22Rv1 (cell line): ENCODE measurements around the gene ZBTB34.

Experiments used
- H3K27ac ChIP-seq: fragments of 450-650 bp; 2 replicates; pipeline ENCODE4 v1.5.1; 2017
- CTCF ChIP-seq: fragments of 450-650 bp; IDR thresholded peaks from 2 replicates; pipeline ENCODE4 v1.5.1; 2017; ENCODE audit warnings: mild to moderate bottlenecking
- ZFX ChIP-seq: fragments of 450-650 bp; IDR thresholded peaks from 2 replicates; pipeline ENCODE4 v1.6.1; 2017; ENCODE audit warnings: antibody characterized with exemption, borderline replicate concordance

Gene ZBTB34

GRCh38 chr9:126853667-126854066, 6.8 kb upstream of the ZBTB34 start:
- no peak for TF ChIP-seq ZFX
- no peak for TF ChIP-seq CTCF
- H3K27ac ChIP-seq: no peak overlapping the region

- no peak overlapping the region for H3K27ac ChIP-seq
- TF ChIP-seq CTCF (no peak), ZFX (no peak)
Measured at GRCh38 chr9:126854734-126855133, 5.7 kb upstream of the ZBTB34 start.

GRCh38 chr9:126856326-126856877, 4.0 kb upstream of the ZBTB34 start:
- no peak for TF ChIP-seq CTCF
- TF ChIP-seq ZFX: no peak
- H3K27ac ChIP-seq: no peak overlapping the region

GRCh38 chr9:126857261-126857960, 3.0 kb upstream of the ZBTB34 start:
- TF ChIP-seq CTCF (no peak), ZFX (no peak)
- H3K27ac ChIP-seq: no peak overlapping the region

GRCh38 chr9:126859111-126859510, 1.3 kb upstream of the ZBTB34 start:
- TF ChIP-seq CTCF (no peak), ZFX (no peak)

GRCh38 chr9:126860757-126861466, 473 bp downstream of the ZBTB34 start:
- H3K27ac ChIP-seq: peak overlapping the region; percentile 73
- TF ChIP-seq CTCF: no peak
- TF ChIP-seq ZFX: no peak

More at GRCh38 chr9:126859111-126859510, 1.3 kb upstream of the ZBTB34 start:
- no peak overlapping the region for H3K27ac ChIP-seq

- peak overlapping the region; percentile 73; the same call in 1 of the 2 replicates for H3K27ac ChIP-seq
Measured at GRCh38 chr9:126861707-126862103, 1.3 kb downstream of the ZBTB34 start.

More at GRCh38 chr9:126861707-126862103, 1.3 kb downstream of the ZBTB34 start:
- TF ChIP-seq ZFX: no peak
- no peak for TF ChIP-seq CTCF
